Activated naive CD8-positive, alpha-beta T cell treated with anti-CD3 and anti-CD28 coated beads, Interleukin-2, amount 50 U/mL, for 24 hours (primary cell): ENCODE data around the gene ZFPM1.
"Not testable (repeated sequence)": the region's sequence is repeated elsewhere in the genome, so short reads cannot be mapped to it uniquely, and the experiment has no call there.

Experiments used
- ATAC-seq: fragments of 150-1000 bp; cut with Tn5 transposase; one replicate; pipeline ENCODE4 v1.10.0; 2021
- DNase-seq: peaks from one replicate; pipeline ENCODE4 v3.0.0; 2021
- H3K27ac Mint-ChIP-seq: one replicate; pipeline ENCODE4 v1.8.0; 2021; ENCODE audit warnings: mild to moderate bottlenecking, mixed read lengths
- H3K27me3 Mint-ChIP-seq: one replicate; pipeline ENCODE4 v1.8.0; 2021; ENCODE audit warnings: mixed read lengths
- H3K36me3 Mint-ChIP-seq: one replicate; pipeline ENCODE4 v1.8.0; 2021; ENCODE audit warnings: low read depth, mixed read lengths
- H3K4me1 Mint-ChIP-seq: one replicate; pipeline ENCODE4 v1.8.0; 2021; ENCODE audit warnings: mixed read lengths
- H3K4me3 Mint-ChIP-seq: one replicate; pipeline ENCODE4 v1.8.0; 2021; ENCODE audit warnings: mild to moderate bottlenecking, moderate library complexity, mixed read lengths
- H3K9me3 Mint-ChIP-seq: one replicate; pipeline ENCODE4 v1.8.0; 2021; ENCODE audit warnings: mixed read lengths

ZFPM1 gene

GRCh38 chr16:88514526-88515232 is 61.6 kb downstream of the ZFPM1 start:
- Mint-ChIP-seq H3K36me3 (peaks cover 6% of the 10 kb centered on the region), H3K27ac (no peak overlapping the region), H3K9me3 (peaks cover 10% of the 10 kb centered on the region), H3K4me3 (no peak overlapping the region), H3K4me1 (no peaks in the 10 kb centered on the region), H3K27me3 (no peaks in the 10 kb centered on the region)
- DNase-seq (no peak), ATAC-seq (no peak)

DNA sequence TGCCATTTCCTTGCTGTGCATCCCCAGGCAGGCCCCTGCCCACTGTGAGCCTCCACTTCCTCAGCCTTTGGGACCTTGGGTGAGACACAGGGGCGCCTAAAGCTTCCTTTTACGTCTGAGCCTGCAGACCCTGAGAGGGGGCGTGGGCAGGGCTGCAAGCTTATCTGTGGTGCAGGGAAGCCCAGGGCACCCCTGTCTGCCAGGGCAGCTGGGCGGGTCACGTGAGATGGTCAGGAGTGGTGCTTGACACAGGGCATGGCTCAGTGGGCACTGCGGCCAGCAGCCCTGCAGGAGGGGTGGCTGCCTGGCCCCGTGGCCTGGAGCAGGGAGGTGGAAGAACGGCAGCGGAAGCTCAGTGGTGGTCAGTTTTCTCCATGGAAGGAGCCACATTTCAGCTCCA is 62.3 kb downstream of the ZFPM1 start:
- no peak overlapping the region for H3K4me3 Mint-ChIP-seq
- no peak overlapping the region for H3K27ac Mint-ChIP-seq
- ATAC-seq (no peak), DNase-seq (no peak)
- H3K9me3 Mint-ChIP-seq: peaks cover 10% of the 10 kb centered on the region
- no peaks in the 10 kb centered on the region for H3K27me3 Mint-ChIP-seq
- H3K36me3 Mint-ChIP-seq: peaks cover 6% of the 10 kb centered on the region
- no peaks in the 10 kb centered on the region for H3K4me1 Mint-ChIP-seq

DNA sequence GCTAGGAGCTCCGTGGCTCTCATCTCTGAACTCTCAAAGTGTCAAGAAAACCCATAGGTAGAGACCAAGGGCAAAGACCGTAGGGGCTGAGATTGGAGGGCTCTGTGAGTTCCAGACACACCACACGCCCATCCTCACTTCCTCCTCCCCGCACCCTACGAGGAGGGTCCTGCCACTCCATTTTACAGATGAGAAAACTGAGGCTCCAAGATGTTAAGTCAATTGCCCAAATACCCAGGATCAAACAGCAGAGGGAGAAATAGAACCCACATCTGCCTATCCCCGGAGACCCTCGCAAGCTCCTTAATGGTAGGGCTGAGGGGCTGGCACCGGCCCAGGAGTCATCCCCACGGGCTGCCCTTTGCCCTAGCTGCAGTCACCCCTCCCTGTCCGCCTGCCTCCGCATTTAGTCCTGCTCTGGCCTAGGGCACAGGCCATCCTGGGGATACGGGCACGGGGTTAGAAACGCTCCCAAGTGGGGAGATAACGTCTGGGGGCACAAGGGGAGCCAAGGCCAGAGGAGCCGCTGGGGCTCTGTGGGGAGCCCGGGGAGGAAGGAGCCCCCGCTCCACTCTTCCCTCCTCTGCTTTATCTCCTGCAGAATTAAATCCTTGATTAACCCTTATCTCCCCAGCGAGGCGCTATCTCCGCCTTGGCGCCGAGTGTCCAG is 63.0 kb downstream of the ZFPM1 start:
- no peak overlapping the region for H3K4me3 Mint-ChIP-seq
- ATAC-seq: no peak
- peaks cover 10% of the 10 kb centered on the region for H3K9me3 Mint-ChIP-seq
- no peak overlapping the region for H3K27ac Mint-ChIP-seq
- DNase-seq: no peak
- no peaks in the 10 kb centered on the region for H3K27me3 Mint-ChIP-seq
- H3K4me1 Mint-ChIP-seq: no peaks in the 10 kb centered on the region
- H3K36me3 Mint-ChIP-seq: peaks cover 6% of the 10 kb centered on the region

DNA sequence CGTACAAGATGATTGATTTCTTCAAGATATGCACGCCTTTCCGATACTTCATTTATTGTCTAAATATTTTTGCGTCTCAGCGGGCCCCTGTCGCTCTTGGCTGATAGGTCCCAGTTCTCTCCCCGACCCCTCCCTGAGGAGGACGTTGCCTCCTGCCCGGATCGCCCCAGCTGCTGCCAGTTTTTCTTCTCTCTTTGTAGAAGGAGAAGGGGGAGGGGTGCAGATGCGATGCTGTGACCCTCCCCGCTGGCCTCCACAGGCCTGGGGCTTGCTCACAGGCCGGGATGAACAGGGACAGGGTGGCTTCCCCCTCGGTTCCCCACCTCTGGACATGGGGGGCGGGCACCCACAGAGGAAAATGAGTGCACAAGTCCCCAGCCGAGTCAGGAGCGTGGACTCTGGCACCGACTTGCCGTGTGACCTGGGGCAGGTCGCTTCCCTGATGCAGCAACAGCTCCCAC is 63.6 kb downstream of the ZFPM1 start:
- Mint-ChIP-seq H3K27me3 (no peaks in the 10 kb centered on the region), H3K27ac (no peak overlapping the region), H3K4me3 (no peak overlapping the region), H3K4me1 (no peaks in the 10 kb centered on the region), H3K9me3 (peaks cover 10% of the 10 kb centered on the region), H3K36me3 (peaks cover 6% of the 10 kb centered on the region)
- ATAC-seq (no peak), DNase-seq (no peak)

- H3K36me3 Mint-ChIP-seq, DNase-seq, ATAC-seq, H3K27me3 Mint-ChIP-seq, H3K4me1 Mint-ChIP-seq, H3K27ac Mint-ChIP-seq, H3K4me3 Mint-ChIP-seq, H3K9me3 Mint-ChIP-seq: not testable (repeated sequence)
These were observed 64.2 kb downstream of the ZFPM1 start for GRCh38 chr16:88517208-88517774.

DNA sequence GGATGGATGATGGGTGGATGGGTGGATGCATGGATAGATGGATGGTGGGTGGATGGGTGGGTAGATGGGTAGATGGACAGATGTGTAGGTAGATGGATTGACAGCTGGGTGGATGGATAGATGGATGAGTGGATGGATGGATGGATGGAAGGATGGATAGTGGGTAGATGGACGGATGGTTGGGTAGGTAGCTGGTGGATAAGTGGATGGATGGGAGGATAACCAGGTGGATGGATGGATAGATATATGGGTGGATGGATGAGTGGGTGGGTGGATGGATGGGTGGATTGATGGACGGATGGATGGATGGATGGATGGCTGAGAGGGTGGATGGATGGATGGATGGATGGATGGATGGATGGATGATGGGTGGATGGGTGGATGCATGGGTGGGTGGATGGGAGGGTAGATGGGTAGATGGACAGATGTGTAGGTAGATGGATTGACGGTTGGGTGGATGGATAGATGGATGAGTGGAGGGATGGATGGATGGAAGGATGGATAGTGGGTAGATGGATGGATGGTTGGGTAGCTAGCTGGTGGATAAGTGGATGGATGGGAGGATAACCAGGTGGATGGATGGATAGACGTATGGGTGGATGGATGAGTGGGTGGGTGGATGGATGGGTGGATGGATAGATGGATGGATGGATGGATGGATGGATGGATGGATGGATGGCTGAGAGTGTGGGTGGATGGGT is 65.5 kb downstream of the ZFPM1 start:
- not testable (repeated sequence) for H3K4me3 Mint-ChIP-seq, H3K27ac Mint-ChIP-seq, H3K9me3 Mint-ChIP-seq, H3K4me1 Mint-ChIP-seq, H3K27me3 Mint-ChIP-seq, ATAC-seq, DNase-seq, H3K36me3 Mint-ChIP-seq

- Mint-ChIP-seq H3K9me3 (peaks cover 10% of the 10 kb centered on the region), H3K4me3 (no peak overlapping the region), H3K27me3 (no peaks in the 10 kb centered on the region), H3K4me1 (no peaks in the 10 kb centered on the region), H3K27ac (no peak overlapping the region), H3K36me3 (peaks cover 6% of the 10 kb centered on the region)
- ATAC-seq (no peak), DNase-seq (no peak)
These were observed 66.2 kb downstream of the ZFPM1 start for GRCh38 chr16:88519240-88519639.

DNA sequence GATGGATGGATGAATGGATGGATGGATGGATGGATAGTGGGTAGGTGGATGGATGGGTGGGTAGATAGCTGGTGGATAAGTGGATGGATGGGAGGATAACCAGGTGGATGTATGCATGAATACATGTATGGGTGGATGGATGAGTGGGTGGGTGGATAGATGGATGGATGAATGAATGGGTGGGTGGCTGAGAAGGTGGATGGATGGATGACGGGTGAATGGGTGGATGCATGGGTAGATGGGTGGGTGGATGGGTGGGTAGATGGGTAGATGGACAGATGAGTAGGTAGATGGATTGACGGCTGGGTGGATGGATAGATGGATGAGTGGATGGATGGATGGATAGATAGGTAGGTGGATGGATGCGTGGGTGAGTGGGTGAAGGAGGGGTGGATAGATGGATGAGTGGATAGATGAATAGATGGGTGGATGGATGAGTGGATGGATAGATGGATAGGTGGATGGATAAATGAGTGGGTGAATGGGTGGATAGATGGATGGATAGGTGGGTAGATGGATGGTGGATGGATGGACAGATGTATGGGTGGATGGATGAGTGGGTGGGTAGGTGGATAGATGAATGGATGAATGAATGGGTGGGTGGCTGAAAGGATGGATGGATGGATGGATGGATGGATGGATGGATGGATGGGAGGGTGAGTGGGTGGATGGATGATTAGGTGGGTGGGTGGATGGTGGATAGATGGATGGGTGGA is 67.0 kb downstream of the ZFPM1 start:
- H3K4me1 Mint-ChIP-seq: no peaks in the 10 kb centered on the region
- H3K27me3 Mint-ChIP-seq: no peaks in the 10 kb centered on the region
- H3K36me3 Mint-ChIP-seq: peaks cover 6% of the 10 kb centered on the region
- H3K27ac Mint-ChIP-seq: no peak overlapping the region
- ATAC-seq (no peak), DNase-seq (no peak)
- no peak overlapping the region for H3K4me3 Mint-ChIP-seq
- peaks cover 10% of the 10 kb centered on the region for H3K9me3 Mint-ChIP-seq

- DNase-seq (no peak), ATAC-seq (no peak)
- H3K27ac Mint-ChIP-seq: no peak overlapping the region
- peaks cover 3% of the 10 kb centered on the region for H3K36me3 Mint-ChIP-seq
- no peaks in the 10 kb centered on the region for H3K27me3 Mint-ChIP-seq
- H3K4me3 Mint-ChIP-seq: no peak overlapping the region
- peaks cover 10% of the 10 kb centered on the region for H3K9me3 Mint-ChIP-seq
- H3K4me1 Mint-ChIP-seq: no peaks in the 10 kb centered on the region
These were observed 68.6 kb downstream of the ZFPM1 start for GRCh38 chr16:88521674-88522073.

DNA sequence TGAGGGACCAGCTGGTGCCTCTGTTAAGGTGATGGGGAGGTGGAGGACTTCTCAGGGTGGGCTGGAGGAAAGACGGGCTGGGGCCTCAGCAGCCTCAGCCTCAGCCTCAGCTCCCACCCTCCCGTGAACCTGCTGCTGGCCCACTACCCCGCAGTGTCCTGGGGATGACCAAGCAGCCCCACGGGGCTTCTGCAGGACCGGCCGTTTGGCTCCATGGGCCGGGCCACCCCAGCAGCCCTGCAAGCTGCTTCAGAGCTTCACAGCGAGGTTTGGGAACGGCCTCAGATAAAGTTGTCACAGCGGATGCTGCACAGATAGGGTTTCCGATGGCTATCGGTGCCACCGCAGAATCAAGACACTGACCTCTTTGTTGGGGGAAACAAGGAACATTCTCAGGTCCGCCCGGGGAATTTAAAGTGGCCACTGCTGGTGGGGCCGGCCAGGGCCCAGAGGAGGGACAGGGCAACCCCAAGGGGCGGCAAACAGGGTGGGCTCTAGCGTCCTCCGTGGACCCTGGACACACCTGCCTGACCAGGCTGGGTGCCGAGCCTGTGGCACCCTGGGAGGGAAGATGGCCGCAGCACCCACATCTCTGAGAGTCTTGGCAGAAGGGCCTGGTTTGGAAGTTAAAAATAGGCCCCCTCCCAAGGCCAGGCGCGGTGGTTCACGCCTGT is 69.3 kb downstream of the ZFPM1 start:
- Mint-ChIP-seq H3K27me3 (no peaks in the 10 kb centered on the region), H3K4me3 (no peak overlapping the region), H3K36me3 (peaks cover 2% of the 10 kb centered on the region), H3K27ac (no peak overlapping the region), H3K4me1 (no peaks in the 10 kb centered on the region), H3K9me3 (peaks cover 10% of the 10 kb centered on the region)
- no peak for DNase-seq
- no peak for ATAC-seq

DNA sequence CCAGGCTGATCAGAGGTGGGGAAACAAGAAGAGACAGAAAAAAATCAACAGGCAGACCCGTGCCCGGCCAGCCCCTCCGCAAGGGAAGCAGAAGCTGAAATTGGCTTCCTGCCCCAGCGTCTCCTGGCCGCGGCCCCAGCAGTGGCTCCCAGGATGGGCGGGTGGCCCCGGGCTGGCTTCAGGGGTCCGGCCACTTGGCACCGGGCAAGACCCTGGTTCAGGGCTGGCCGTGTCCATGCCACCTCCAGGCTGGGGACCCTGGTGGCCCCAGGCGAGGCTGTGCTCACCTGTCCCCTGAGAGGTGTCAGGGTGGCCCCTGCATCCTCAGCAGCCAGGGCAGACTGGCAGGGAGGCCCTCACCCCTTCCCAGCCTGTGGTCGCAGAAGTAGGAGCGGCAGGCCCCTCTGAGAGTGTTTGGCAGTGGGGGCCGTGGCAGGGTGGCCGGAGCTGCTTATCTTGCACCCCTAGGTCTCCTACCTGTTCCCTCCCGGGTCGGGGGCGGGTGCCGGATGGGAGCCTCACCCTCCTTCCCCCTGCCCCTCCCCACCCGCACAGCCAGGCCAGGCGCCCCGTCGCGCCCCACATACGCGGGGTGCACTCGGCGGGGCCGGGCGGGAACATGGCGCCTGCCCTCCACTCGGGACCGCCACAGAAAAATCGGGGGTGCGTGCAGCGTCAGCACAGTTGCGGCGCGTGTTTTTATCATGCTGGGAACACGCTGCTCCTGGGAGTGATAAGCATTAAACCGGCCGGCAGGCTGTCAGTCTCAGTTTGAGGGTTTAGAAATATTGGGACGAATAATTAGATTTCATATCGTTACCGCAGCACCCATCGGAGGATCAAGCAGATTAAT is 70.5 kb downstream of the ZFPM1 start:
- H3K27me3 Mint-ChIP-seq: no peaks in the 10 kb centered on the region
- H3K4me3 Mint-ChIP-seq: no peak overlapping the region
- ATAC-seq (no peak), DNase-seq (no peak)
- no peaks in the 10 kb centered on the region for H3K36me3 Mint-ChIP-seq
- peaks cover 5% of the 10 kb centered on the region for H3K9me3 Mint-ChIP-seq
- no peaks in the 10 kb centered on the region for H3K4me1 Mint-ChIP-seq
- H3K27ac Mint-ChIP-seq: no peak overlapping the region

DNA sequence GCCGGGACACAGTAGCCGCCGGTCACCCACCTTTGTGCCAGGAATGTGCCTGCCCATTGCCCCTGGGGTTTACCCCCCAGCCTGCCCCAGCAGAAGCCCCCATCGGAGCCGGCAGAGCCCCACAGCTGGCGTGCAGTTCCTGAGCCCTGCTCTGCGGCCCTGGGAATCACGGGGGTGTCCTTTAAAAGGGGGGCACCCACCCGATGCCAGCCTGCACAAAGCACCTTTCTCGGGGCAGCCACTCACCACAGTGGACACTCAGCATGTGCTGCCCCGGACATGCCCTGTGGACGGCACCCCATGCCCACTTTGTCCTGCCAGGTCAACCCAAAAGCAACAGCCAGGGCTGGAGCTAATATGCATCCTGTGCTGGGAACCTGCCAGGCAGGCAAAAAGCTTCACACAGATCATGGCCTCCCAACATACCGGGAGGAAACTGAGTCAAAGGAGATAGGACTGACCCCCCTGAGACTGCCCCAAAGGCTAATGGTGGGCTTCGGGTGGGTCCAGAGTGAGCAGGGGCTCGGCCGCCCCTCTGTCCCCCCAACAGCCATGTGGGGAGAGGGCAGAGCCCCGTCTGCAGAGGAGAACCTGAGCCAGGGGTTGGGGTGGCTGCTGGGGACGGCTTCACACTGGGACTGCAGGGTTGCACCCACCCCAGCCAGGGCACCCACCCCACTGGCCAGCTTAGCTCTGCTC is 71.3 kb downstream of the ZFPM1 start:
- no peak overlapping the region for H3K4me3 Mint-ChIP-seq

More for the DNA sequence above, 71.3 kb downstream of the ZFPM1 start:
- H3K4me1 Mint-ChIP-seq: no peaks in the 10 kb centered on the region
- no peaks in the 10 kb centered on the region for H3K9me3 Mint-ChIP-seq
- H3K36me3 Mint-ChIP-seq: no peaks in the 10 kb centered on the region
- no peak overlapping the region for H3K27ac Mint-ChIP-seq
- no peaks in the 10 kb centered on the region for H3K27me3 Mint-ChIP-seq
- ATAC-seq: no peak
- DNase-seq: no peak
